ENCODE results near the gene KIF6.
A peak's percentile ranks its signal among the peaks of the same experiment; 100 is the strongest.
"Not testable (repeated sequence)": the region's sequence is repeated elsewhere in the genome, so short reads cannot be mapped to it uniquely, and the experiment has no call there.

The KIF6 gene

DNA sequence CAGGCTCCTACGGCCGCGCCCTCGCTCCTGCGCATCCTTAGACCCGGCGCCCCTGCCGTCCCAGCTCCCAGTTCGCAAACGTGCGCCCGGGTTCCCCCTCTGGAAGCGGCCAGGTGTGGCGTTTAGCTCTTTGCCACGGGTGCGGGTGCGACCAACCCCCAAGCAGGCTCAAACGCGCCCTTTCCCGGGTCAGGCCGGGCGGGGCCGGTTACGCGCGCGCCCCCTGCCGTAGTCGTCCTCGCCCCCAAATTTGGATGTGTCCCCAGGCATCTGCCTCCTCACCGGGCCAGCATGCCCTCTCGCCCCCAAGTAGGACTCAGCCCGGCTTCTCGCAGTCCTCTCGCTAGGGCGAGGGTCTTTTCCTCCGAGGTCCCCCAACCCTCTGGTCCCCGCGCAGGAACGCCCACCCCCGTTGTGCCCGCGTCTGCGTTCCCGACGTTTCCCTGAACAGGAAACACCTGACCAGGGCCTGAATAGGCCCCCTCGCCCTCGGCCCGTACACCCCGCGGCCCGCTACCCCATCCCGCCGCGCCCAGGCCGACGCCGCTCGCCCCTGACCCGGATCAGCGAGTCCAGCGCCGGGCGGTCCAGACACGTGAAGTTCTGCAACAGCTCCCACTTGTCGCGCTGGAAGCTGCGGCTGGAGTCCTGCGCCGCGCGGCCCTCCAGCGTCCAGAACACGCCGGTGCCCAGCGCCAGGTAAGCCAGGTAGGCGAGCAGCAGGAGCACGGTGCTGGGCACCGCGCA is 411.5 kb downstream of the KIF6 start:
- DNase-seq (ENCODE audit: low read depth) = no peak

DNA sequence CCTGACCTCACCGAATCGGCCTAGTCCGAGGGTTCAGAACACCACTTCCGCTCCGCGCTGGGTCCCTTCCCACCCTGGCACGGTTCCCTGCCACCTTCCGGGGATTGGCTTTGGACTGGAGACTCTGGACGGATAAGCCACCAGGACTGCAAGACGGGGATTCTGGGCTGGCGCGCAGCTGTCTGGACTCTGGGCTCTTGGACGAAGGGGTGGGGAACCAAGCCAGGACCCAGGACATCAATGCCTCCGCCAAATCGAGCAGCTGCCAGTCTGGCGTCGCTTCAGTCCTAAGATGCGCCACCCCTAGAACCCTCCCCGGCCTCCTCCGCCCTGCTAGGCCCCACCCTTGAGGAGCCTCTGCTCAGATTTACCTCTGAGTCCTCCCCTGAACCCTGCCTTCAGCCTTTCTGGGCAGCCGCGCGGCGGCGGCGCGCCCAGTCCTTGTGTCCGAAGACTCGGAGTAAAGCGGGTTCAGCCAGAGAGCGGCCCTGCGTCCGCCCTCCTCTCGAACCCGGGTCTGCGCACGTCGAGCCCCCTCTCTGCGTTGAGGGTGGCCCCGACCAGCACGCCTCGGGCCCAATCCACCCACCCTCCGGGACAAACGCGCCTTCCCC is 412.2 kb downstream of the KIF6 start:
- DNase-seq (ENCODE audit: low read depth) = no peak

DNA sequence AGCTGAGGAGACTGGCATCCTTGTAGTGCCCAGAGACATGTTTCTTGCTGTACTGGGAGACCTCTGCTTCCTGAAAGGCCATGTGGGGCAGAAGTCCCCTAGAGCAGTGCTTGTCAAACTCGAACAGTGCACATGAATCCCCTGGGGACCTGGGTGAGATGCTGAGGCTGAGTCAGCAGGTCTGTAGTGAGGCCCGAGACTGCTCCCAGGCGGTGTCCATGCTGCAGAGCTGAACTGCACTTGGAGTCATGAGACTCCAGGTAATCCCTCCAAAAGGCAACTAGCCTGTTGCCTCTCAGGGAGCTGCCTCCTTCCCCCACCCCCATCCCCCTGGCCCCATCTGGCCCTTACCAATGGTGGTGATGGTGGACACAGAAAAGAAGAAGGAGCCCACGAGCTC is 414.7 kb downstream of the KIF6 start:
- no peak for DNase-seq (ENCODE audit: low read depth)

DNA sequence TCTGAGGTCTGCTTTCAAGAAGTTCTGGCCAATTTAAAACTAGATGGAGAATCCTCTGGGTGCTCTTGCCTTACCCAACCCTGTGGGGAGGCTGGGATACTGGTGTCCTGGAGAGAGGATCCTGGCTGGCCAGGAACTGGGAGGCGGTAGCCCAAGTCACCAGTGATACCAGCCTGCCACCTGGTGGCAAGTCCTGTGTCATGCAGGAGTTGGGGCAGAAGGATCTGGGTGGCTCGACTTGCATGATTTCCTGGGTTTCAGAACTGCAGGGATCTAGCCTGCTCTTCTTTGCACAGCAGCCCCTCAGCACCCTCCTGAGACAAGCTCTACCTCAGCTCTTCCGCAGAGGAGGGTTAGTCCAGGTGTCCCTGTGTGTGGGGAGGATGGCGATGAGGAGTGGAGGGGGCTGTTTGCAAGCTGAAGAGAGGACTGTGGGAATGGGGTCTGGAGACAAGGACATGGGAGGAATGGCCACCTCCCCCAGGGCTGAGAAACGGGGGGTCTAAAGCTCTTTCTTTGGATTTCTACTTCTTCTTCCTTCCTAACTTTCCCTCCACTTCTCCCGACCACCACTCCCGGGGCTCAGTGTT is 415.2 kb downstream of the KIF6 start:
- peak; percentile 43 for DNase-seq (ENCODE audit: low read depth)

DNA sequence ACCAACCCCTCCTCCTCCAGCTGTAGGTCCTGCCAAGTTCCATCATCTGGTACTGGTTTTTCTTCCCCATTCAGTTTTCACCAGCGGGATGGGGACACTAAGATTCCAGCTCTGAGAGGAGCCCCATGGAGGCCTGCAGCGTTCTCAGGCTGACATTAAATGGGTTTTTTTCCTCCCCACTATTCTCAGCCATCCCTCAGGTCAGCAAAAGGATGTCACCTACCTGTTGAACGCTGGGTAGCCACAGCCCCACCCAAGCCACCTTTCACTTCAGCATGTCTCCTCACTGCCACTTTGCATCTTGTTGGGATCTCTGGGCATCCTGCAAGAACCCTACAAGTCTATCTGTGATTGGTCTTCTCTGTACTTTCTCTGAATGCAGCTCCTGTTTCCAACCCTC is 417.7 kb downstream of the KIF6 start:
- DNase-seq (ENCODE audit: low read depth) = no peak

DNA sequence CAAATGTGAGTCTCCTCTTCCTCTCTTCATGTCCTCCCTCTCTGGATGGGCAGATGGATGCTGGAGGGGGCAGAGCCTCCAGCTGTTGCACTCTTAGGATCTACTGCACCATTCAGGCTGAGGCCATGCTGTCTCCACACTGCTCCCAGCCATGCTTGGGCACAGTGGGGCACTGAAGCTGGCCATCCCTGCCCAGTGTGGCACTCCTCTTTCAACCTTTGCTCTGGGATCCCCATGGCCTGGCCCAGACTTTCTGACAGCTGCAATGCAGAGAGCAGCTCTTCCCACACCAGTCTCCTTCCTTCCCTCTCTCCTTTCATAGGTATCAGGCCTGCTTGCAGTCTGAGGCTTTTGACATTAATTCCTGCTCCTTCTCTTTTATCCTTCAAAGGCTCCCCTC is 420.3 kb downstream of the KIF6 start:
- no peak for DNase-seq (ENCODE audit: low read depth)

DNA sequence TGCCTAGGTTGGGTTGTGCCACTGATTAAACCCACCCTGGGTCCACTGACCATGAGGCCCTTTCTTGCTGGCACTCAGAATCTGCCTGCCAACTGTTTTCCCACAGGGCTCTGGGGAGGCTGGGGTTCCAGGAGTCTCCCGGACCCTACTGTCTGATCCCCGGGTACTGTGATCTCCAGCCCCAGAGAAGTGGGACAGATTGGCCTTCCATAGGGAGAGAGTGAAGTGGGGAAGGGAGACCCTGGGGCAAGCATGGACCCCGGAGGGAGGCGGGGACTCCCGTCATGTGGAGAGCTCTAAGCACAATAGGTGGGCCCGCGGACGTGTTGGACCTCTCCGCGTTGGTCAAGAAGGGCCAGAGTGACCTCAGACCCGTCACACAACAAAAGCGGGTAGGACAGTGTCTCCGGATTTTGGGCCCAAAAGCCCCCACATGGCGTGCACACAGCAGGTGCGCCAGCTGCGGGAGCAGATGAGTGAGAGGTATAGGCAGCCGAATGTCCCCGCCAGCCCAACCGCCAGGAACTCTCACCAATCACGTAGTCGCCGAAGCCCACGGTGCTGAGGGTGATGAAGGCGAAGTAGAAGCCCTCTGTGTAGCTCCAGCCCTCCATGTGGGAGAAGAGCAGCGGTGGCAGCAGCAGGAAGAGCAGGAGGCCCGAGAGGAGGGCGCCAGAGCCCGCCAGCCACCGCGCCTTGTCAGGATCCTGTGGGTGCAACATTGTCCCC is 421.6 kb downstream of the KIF6 start:
- DNase-seq (ENCODE audit: low read depth) = no peak

DNA sequence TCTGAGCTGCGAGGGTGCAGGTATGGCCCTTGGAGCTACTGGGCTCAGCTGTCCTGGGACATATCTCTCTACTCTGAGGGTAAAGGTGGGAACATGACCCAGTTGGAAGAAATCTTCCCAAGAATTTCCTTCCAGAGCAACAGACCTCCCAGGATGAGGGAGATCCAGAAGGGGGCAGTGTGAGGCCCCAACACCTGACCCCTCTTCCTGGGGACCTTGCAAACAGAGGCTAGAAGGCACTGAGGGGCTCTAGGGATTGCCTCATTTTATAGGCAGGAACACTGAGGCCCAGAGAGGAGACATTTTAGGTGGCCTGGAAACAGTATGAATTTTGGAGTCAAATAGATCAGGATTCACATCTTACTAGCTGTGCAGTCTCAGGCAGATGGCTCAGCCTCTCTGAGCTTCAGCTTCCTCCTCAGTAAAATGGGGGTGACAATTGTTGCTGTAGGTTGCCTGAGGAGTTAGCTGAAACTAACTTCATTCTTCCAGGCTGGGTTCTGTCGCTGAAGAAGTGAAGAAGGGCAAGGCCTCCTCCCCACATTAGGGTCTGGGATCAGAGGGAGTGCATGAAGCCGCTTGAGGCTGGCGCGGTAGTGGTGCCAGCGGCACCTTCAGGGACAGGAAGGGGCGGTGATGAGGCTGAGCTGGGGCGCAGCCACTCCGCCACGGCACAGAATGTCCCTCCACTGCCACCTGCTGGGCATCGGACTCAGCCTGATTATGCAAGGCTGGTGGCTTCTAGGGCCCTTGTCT is 422.4 kb downstream of the KIF6 start:
- DNase-seq (ENCODE audit: low read depth) = peak; percentile 16

DNA sequence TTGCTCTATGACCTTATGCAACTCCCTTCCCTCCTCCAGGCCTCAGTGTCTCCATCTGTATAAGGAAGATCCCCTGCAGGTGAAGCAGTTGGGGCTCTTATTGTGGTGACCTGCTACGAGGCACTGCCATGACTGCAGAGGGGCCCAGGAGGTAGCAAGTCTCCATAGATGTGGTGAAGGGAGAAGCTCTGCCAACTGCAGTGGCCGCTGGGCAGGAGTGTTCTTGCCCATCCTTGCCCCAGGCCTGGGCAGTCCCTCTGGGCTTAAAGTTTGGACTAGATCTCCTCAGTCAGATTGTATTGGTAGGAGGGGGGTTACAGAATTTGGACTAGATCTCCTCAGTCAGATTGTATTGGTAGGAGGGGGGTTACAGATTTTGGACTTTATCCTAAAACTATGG is 423.2 kb downstream of the KIF6 start:
- no peak for DNase-seq (ENCODE audit: low read depth)

DNA sequence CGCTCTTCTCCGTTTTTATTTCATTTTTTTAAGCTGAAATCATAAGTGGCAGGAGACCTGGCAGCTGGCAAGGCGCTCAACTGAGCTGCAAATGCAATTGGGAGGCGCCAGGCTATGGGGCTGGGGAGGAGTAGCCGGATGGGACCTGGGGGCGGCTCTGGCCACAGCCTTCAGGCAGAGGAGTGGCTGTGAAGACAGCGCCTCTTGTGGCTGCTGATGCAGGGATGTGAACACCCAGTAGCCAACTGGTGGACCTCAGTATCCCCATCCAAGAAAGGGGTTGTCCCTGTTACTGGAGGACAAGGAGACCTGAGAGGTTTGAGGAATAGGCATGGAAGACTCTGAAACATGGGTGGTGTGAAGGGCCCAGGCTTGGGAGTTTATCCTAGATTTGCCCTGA is 423.6 kb downstream of the KIF6 start:
- no peak for DNase-seq (ENCODE audit: low read depth)

DNA sequence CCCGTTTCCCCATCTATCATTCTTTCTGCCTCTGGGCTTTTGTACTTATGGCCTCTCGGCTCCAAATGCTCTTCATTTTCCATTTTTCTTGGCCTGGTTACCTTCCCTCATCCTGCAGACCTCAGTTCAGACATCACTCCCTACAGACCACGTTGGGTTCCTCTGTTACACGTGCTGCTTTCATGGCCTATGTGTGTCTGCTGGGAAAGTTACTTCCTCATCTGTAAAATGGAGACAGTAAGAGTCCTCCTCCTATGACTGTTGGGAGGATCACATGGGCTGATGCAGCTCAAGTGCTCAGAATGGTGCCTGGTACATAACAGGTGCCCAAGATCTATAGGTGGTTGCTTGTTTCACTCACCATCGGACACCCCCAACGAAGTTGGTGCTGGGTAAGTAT is 424.5 kb downstream of the KIF6 start:
- DNase-seq (ENCODE audit: low read depth) = no peak

DNA sequence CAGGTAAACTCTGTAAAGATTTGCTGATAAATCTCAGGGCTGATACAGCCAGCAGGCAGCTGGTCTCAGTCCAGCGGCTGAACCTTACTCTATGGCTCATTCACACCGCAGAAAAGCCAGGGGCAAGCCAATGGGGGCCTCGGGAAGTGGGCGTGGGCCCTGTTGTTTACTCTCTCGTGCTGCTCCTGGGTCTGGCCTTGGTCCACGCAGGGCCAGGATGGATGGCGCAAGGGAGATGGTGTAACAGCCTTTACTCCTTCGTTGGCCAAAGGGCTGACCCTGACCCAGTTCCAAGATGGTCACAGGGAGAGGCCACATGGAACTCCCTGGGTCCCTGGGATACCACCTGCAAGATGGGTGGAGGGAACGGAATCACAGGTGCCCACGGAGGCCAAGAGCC is 427.1 kb downstream of the KIF6 start:
- DNase-seq (ENCODE audit: low read depth) = no peak

DNA sequence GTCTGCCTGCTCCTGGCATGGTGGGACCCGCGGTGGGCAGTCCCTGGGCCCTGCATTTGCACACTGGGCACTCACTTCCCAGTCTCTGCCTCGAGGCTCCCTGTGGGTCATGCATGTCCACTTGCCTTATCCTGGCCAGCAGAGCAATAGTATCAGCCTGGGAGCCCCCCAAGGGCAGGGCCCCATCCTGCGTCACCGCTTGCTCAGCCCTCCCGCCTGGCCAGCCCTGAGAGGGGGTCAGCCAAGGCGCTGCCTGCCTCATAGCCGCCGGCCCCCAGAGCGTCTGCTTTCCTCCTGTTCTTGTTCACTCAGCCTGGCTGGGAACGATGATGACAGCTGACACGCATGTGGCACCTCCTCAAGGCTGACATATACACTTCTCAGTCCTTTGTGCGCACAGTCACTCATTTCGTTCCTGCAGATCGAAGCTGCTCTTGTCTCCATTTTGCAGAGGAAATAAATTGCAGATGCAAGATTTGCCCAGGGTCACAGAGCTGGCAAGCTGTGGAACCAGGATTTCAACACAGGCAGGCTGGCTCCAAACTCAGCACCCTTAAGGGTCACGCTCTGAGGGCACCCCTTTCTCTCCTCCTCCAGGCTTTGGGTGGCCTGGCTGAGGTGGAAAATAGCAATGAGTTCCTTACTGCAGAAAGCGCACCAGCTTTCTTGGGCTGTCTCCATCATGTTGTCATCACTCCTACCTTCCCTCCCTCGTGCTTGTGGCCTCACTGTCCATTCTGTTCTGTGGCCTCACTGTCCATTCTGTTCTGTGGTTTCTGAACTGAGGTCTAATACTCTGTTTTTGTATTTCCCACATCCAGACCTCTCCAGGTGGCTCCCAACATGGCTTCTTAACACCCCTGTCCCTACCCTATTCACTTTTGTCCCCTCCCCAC is 428.2 kb downstream of the KIF6 start:
- no peak for DNase-seq (ENCODE audit: low read depth)

DNA sequence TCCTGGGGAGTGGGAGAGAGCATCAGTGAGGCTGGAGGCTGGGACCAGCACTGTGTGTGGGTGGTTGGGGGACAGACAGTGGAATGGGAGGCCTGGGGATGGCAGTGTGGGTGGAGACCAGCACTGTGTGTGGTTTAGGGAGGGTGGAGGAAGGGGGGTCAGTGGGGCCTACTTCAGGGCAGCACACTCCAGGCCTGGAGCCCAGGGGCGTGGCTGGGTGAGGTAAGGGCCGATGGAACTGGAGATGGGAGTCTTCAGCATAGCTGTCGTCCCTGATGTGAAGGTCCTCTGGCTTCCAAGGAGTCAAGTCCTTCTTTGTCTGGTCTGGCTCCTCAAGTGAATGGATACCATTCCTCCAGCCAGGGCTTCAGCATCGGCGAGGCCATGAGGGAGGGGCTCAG is 429.6 kb downstream of the KIF6 start:
- no peak for DNase-seq (ENCODE audit: low read depth)

DNA sequence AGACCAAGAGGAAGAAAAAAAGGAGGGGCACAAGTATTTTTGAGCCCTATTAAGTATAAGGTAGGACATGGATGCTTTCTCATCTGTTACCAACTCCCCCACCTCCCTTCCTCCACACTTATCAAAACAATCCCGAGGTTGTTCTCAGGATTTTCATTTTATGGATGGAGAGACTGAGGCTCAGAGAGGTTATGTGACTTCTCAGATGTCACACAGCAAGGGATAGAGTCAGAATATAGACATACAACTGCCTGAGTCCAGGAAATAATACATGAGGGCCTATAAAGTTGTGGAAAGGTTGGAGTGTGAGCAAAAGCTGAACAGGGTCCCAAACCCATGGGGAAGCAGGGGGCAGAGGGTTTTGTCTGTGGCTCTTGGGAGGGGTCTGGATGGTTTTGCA is 430.3 kb downstream of the KIF6 start:
- DNase-seq (ENCODE audit: low read depth) = no peak

DNA sequence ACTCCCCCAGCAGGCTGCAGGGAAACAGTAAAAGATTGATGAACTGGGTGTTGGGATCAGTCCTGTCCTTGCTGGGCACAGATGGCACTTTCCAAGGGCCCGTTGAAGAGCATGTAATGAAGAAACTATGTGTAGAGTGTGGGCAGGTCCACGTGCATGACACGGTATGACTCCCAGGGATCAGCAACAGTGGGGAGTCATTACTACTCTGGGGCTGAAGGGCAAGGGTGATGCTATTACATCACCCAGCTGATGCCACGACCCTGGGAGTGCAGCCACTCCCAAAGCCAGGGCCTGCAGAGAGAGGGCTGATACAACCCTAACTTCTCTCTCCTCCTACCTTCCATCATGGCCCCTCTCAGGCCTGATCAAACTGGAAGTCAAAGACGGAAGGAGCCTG is 431.1 kb downstream of the KIF6 start:
- no peak for DNase-seq (ENCODE audit: low read depth)

DNA sequence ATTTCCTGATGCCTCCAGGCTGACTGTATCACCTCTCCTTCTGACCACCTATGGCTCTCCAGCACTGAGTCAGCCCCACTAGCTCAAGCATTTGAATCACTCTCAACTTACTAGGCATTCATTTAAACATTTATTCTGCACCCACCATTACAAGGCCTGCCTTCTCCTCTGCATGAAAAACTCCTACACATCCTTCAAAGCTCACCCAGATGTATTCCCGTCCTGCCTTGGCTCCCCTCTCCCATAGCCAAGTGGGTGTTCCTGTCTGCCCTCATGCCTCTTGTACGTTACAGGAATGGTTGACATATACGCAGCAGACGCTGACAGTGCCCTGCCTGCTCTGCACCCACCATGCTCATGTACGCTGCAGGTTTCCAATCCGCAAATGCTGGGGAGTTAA is 432.6 kb downstream of the KIF6 start:
- no peak for DNase-seq (ENCODE audit: low read depth)

DNA sequence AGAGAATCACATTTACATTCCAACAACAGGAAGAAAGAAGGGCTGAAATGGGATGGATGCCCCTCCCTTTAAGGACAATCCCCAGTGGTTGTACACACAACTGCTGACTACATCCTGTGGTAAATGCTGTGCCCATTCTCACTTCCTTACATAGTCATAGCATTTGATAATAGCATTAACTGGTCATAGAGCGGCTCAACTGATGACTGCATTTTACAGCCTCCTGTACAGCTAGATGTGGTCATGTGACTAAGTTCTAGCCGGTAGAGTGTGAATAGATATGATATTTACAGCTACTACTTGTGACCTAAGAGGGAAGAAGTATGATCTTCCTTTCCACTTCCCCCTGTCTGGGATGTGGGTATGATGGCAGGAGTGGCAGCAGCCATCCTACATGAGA is 435.7 kb downstream of the KIF6 start:
- DNase-seq (ENCODE audit: low read depth) = no peak

DNA sequence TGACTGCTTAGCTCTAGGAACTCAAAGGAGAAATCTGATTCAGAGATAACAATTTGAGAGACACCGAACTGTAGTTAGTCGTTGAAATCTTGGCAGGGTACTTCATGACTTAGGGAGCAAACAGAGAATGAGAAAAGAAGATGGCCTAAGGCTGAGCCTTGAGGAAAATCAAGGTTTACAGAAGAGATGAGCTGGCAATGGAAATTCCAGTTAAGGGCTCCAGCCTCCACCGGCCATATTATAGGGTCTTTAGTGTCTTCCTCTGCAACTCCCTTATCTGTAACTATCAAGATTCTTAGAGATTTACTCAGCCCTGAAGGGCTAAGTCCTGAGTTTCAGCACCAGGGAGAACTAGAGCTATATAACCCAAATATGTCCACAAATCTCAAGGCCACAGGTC is 437.6 kb downstream of the KIF6 start:
- DNase-seq (ENCODE audit: low read depth) = no peak

DNA sequence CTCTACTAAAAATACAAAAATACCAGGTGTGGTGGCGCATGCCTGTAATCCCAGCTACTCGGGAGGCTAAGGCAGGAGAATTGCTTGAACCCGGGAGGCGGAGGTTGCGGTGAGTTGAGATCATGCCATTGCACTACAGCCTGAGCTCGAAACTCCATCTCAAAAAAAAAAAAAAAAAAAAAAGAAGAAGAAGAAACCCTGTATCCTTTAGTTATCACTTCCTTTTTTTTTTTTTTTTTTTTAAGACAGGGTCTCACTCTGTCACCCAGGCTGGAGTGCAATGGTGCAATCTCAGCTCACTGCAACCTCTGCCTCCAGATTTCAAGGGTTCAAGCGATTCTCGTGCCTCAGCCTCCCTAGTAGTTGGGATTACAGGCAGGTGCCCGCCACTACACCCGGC is 438.6 kb downstream of the KIF6 start:
- DNase-seq (ENCODE audit: low read depth) = not testable (repeated sequence)

DNA sequence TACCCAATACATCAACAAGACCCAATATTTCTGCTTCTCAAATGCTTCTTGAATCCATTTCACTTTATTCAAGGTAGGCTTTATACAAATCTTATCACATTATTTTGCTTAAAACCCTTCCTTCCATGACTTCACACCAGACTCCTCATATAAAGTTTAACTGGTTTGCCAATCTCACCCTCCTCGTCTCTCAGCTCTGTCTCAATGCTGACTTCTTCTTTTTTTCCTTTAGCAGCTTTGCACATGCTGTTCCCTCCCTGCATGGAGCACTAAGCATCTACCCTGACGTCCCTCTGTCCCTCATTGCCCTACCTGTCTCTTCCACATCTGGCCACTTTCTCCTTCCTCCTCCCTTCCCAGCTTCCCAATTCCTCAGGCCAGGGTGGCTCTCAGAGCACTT is 442.4 kb downstream of the KIF6 start:
- no peak for DNase-seq (ENCODE audit: low read depth)
